Measurements from ENCODE around the gene PPP2R2B.
"Not testable (repeated sequence)": the region's sequence is repeated elsewhere in the genome, so short reads cannot be mapped to it uniquely, and the experiment has no call there.

PPP2R2B gene

GRCh38 chr5:146744068-146744745 lies 134.3 kb downstream of the PPP2R2B start:
- no peak for DNase-seq (ENCODE audit: low read depth in 2 of 2)

- DNase-seq (ENCODE audit: low read depth in 2 of 2): no peak
Observed at GRCh38 chr5:146734936-146735577, 143.5 kb downstream of the PPP2R2B start.

- no peak for DNase-seq (ENCODE audit: low read depth in 2 of 2)
Observed at GRCh38 chr5:146732962-146733361, 145.6 kb downstream of the PPP2R2B start.

- no peak for DNase-seq (ENCODE audit: low read depth in 2 of 2)
Observed at GRCh38 chr5:146731909-146732659, 146.5 kb downstream of the PPP2R2B start.

- DNase-seq (ENCODE audit: low read depth in 2 of 2): not testable (repeated sequence)
Observed at GRCh38 chr5:146728746-146729145, 149.8 kb downstream of the PPP2R2B start.

- DNase-seq (ENCODE audit: low read depth in 2 of 2): no peak
Observed at GRCh38 chr5:146726891-146727290, 151.7 kb downstream of the PPP2R2B start.

- DNase-seq (ENCODE audit: low read depth in 2 of 2): no peak
Observed at GRCh38 chr5:146726020-146726419, 152.5 kb downstream of the PPP2R2B start.

GRCh38 chr5:146725025-146725424 lies 153.5 kb downstream of the PPP2R2B start:
- no peak for DNase-seq (ENCODE audit: low read depth in 2 of 2)

- DNase-seq (ENCODE audit: low read depth in 2 of 2): no peak
Observed at GRCh38 chr5:146722361-146722779, 156.2 kb downstream of the PPP2R2B start.

GRCh38 chr5:146721073-146721815 lies 157.3 kb downstream of the PPP2R2B start:
- DNase-seq (ENCODE audit: low read depth in 2 of 2): no peak

GRCh38 chr5:146720107-146720506 lies 158.4 kb downstream of the PPP2R2B start:
- DNase-seq (ENCODE audit: low read depth in 2 of 2): no peak

- DNase-seq (ENCODE audit: low read depth in 2 of 2): no peak
Observed at GRCh38 chr5:146719179-146719578, 159.4 kb downstream of the PPP2R2B start.

- DNase-seq (ENCODE audit: low read depth in 2 of 2): no peak
Observed at GRCh38 chr5:146718609-146719008, 159.9 kb downstream of the PPP2R2B start.

GRCh38 chr5:146717951-146718350 lies 160.6 kb downstream of the PPP2R2B start:
- DNase-seq (ENCODE audit: low read depth in 2 of 2): no peak

GRCh38 chr5:146716636-146717035 lies 161.9 kb downstream of the PPP2R2B start:
- no peak for DNase-seq (ENCODE audit: low read depth in 2 of 2)

GRCh38 chr5:146710348-146710747 lies 168.2 kb downstream of the PPP2R2B start:
- no peak for DNase-seq (ENCODE audit: low read depth in 2 of 2)

GRCh38 chr5:146707316-146707715 lies 171.2 kb downstream of the PPP2R2B start:
- no peak for DNase-seq (ENCODE audit: low read depth in 2 of 2)

GRCh38 chr5:146706321-146706972 lies 172.1 kb downstream of the PPP2R2B start:
- no peak for DNase-seq (ENCODE audit: low read depth in 2 of 2)

- DNase-seq (ENCODE audit: low read depth in 2 of 2): no peak
Observed at GRCh38 chr5:146704949-146705665, 173.4 kb downstream of the PPP2R2B start.

GRCh38 chr5:146703899-146704298 lies 174.7 kb downstream of the PPP2R2B start:
- no peak for DNase-seq (ENCODE audit: low read depth in 2 of 2)

GRCh38 chr5:146703499-146703898 lies 175.1 kb downstream of the PPP2R2B start:
- DNase-seq (ENCODE audit: low read depth in 2 of 2): no peak

Data from activated CD8-positive, alpha-beta memory T cell treated with anti-CD3 and anti-CD28 coated beads for 4 hours (primary cell).